Stimulated activated CD4-positive, alpha-beta T cell treated with anti-CD3 and anti-CD28 coated beads, TNF-alpha, amount 100 ng/mL, for 24 hours (primary cell): ENCODE data around the gene SH3GL3.

Source experiments
- DNase-seq, 3 experiments: peaks; one replicate each; pipeline ENCODE4 v3.0.0-alpha.2; 2020; ENCODE audit warnings: low read depth in 3 of 3

The SH3GL3 gene

GRCh38 chr15:83462026-83462425 lies 14.9 kb downstream of the SH3GL3 start:
- DNase-seq = no peak

GRCh38 chr15:83462953-83463433 lies 15.9 kb downstream of the SH3GL3 start:
- DNase-seq = no peak

GRCh38 chr15:83470887-83471286 lies 23.7 kb downstream of the SH3GL3 start:
- no peak for DNase-seq

- no peak for DNase-seq
These were observed 24.2 kb downstream of the SH3GL3 start for GRCh38 chr15:83471307-83471866.

- DNase-seq = no peak
These were observed 25.0 kb downstream of the SH3GL3 start for GRCh38 chr15:83472151-83472550.

- no peak for DNase-seq
These were observed 25.7 kb downstream of the SH3GL3 start for GRCh38 chr15:83472797-83473196.

- DNase-seq = no peak
These were observed 27.4 kb downstream of the SH3GL3 start for GRCh38 chr15:83474578-83474977.

- DNase-seq = no peak
These were observed 28.4 kb downstream of the SH3GL3 start for GRCh38 chr15:83475551-83475950.

GRCh38 chr15:83476066-83476465 lies 28.9 kb downstream of the SH3GL3 start:
- DNase-seq = no peak

GRCh38 chr15:83476708-83477107 lies 29.6 kb downstream of the SH3GL3 start:
- no peak for DNase-seq

- no peak for DNase-seq
These were observed 30.1 kb downstream of the SH3GL3 start for GRCh38 chr15:83477172-83477807.

- no peak for DNase-seq
These were observed 30.8 kb downstream of the SH3GL3 start for GRCh38 chr15:83477808-83478537.

GRCh38 chr15:83483612-83484011 lies 36.5 kb downstream of the SH3GL3 start:
- no peak for DNase-seq

GRCh38 chr15:83484636-83485035 lies 37.5 kb downstream of the SH3GL3 start:
- DNase-seq = no peak

GRCh38 chr15:83486363-83486762 lies 39.2 kb downstream of the SH3GL3 start:
- no peak for DNase-seq

- no peak for DNase-seq
These were observed 40.4 kb downstream of the SH3GL3 start for GRCh38 chr15:83487519-83487918.

GRCh38 chr15:83489690-83490089 lies 42.5 kb downstream of the SH3GL3 start:
- no peak for DNase-seq

GRCh38 chr15:83491486-83491885 lies 44.3 kb downstream of the SH3GL3 start:
- DNase-seq = no peak

GRCh38 chr15:83496766-83497165 lies 49.6 kb downstream of the SH3GL3 start:
- no peak for DNase-seq

- no peak for DNase-seq
These were observed 51.2 kb downstream of the SH3GL3 start for GRCh38 chr15:83498374-83498773.

GRCh38 chr15:83498801-83499200 lies 51.7 kb downstream of the SH3GL3 start:
- no peak for DNase-seq

- no peak for DNase-seq
These were observed 52.3 kb downstream of the SH3GL3 start for GRCh38 chr15:83499476-83499875.
